ENCODE measurements around the gene MED20. TPM values are rescaled to one million over a fixed set of nuclear protein-coding genes. Genes with fewer than 3 reads are reported as not detected.
A peak's percentile ranks its signal among the peaks of the same experiment; 100 is the strongest.

The MED20 gene
- total and polyA plus RNA-seq, 11 donors, result 9.3 to 25.5 (median 16.9) TPM

DNA sequence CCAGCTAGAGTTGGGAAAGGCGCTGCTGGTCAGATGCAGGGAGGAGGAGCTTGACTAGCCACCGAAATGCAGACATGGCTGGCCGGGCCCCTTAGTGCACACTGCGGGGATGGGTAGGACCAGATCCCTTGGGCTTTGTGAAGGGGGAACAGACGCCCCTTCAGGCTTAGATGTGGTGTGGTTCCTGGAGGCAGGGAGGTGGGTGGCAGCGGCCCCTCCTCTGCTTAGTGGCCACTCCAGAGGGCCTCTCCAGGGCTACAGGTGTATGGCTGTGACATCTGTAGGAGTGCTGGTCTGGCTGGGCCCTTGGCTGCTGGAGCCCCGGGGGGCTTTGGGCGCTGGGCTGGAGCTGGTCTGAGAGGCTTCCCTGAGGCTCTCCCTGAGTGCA lies 14.7 kb upstream of the MED20 start:
- Histone ChIP-seq H3K36me3 (peaks cover 0 to 80% (median 59%) of the 10 kb centered on the region in 9 donors), H3K9me3 (no peaks in the 10 kb centered on the region), H3K27ac (peak overlapping the region in 1 of 12 donors; percentile 84), H3K27me3 (no peaks in the 10 kb centered on the region), H3K4me1 (peaks cover 7 to 65% (median 48%) of the 10 kb centered on the region in 12 donors), H3K4me3 (no peak overlapping the region)
- 78 to 81% (median 80%) methylated on average over 5 to 8 of the region's 8 CpGs for WGBS, 4 donors
- no peak for TF ChIP-seq POLR2A (IDR thresholded peaks at IDR 0.05)
- TF ChIP-seq, protein P1, sequence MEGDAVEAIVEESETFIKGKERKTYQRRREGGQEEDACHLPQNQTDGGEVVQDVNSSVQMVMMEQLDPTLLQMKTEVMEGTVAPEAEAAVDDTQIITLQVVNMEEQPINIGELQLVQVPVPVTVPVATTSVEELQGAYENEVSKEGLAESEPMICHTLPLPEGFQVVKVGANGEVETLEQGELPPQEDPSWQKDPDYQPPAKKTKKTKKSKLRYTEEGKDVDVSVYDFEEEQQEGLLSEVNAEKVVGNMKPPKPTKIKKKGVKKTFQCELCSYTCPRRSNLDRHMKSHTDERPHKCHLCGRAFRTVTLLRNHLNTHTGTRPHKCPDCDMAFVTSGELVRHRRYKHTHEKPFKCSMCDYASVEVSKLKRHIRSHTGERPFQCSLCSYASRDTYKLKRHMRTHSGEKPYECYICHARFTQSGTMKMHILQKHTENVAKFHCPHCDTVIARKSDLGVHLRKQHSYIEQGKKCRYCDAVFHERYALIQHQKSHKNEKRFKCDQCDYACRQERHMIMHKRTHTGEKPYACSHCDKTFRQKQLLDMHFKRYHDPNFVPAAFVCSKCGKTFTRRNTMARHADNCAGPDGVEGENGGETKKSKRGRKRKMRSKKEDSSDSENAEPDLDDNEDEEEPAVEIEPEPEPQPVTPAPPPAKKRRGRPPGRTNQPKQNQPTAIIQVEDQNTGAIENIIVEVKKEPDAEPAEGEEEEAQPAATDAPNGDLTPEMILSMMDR (IDR thresholded peaks at IDR 0.05), result no peak
- DNase-seq (no peak), ATAC-seq (peak in 1 of 4 donors; percentile 1)
- intact Hi-C loops (cut with DNase I), result loop anchor here in 7 of 10 donors (5.0 to 10.0 kb wide), 4 partner anchors 88 to 148 kb away; partner anchors contain the start of gene TOMM6 (in 5 of the 7)

DNA sequence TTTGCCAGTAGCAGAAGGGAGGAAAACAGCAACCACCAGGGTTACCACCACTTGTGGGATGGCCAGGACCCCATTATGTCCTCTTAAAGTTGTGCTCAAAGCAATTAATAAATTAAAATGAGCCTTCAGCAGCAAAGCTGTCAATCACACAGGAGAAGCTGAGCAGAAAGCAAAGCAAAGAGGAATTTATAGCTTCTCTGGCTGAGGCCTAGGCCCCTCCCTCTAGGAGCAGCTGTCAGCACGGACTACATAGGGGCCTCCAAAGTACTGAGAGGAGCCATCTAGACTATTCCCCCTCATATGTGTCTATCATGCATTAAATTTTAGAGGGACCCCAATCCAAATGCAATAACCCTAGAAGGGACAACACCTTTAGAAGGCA lies 14.2 kb upstream of the MED20 start:
- TF ChIP-seq, protein P1 (IDR thresholded peaks at IDR 0.05), result no peak
- TF ChIP-seq POLR2A (IDR thresholded peaks at IDR 0.05), result no peak
- 57 to 81% (median 66%) methylated on average over 1 of the region's 1 CpG for WGBS, 4 donors
- no peaks in the 10 kb centered on the region for H3K9me3 ChIP-seq
- H3K27me3 ChIP-seq, result no peaks in the 10 kb centered on the region
- peaks cover 7 to 60% (median 43%) of the 10 kb centered on the region in 12 donors for H3K4me1 ChIP-seq
- H3K27ac ChIP-seq, result peak overlapping the region in 1 of 12 donors; percentile 84
- ATAC-seq (no peak), DNase-seq (no peak)
- H3K4me3 ChIP-seq, result no peak overlapping the region
- peaks cover 0 to 85% (median 64%) of the 10 kb centered on the region in 9 donors for H3K36me3 ChIP-seq
- intact Hi-C loops (cut with DNase I), result loop anchor here in 7 of 10 donors (5.0 to 10.0 kb wide), 4 partner anchors 88 to 148 kb away; partner anchors contain the start of gene TOMM6 (in 5 of the 7)

DNA sequence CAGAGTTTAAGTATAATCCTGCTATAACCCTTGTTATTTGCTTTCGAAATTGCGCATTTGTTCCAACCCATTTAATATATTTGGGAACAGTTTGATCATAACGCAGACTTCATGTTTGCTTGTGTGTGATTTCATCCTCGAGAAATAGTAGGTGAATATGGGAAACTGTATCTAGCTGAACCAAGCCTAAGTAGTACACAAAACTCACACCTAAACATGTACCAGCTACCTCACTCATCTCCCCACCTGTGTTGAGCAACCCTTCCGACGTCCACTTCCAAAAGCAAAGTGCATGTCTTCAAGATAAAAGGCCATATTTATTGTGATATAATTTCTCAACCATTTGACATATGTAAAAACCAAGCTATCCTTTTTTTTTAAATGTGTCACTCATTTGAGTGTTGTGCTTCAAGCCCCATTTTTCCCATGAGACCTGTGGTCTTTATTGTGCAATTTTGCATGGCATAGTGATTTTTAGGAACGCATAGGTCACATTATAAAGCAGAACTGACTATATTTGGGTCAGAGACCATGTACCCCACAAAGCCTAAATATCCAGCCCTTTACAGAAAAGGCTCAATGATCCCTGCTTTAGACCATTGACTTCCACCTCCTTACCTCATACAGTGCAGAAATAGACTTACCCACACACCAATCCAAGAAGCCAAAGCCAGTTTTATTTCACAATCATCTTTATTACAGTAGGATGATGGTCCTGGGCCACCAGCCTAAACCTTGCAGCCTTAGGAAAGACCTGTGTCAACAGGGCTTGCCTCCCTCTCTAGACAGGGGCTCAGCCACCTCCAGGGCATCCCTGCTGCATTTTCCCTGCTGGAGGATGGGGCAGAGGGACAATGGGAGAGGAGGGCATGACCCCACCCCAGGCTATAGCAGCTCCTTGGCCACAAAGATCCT lies 13.6 kb upstream of the MED20 start:
- intact Hi-C loops (cut with DNase I), result loop anchor here in 7 of 10 donors (5.0 to 10.0 kb wide), 4 partner anchors 87 to 147 kb away; partner anchors contain the start of gene TOMM6 (in 5 of the 7)

More for the DNA sequence above, 13.6 kb upstream of the MED20 start:
- no peak overlapping the region for H3K4me3 ChIP-seq
- peak overlapping the region in 1 of 12 donors; percentile 84 for H3K27ac ChIP-seq
- no peaks in the 10 kb centered on the region for H3K9me3 ChIP-seq
- H3K4me1 ChIP-seq, result peaks cover 3 to 53% (median 37%) of the 10 kb centered on the region in 12 donors
- ATAC-seq (no peak), DNase-seq (no peak)
- peaks cover 0 to 85% (median 70%) of the 10 kb centered on the region in 9 donors for H3K36me3 ChIP-seq
- 74 to 81% (median 77%) methylated on average over 7 of the region's 7 CpGs for WGBS, 4 donors
- TF ChIP-seq POLR2A (IDR thresholded peaks at IDR 0.05), result no peak
- TF ChIP-seq, protein P1 (IDR thresholded peaks at IDR 0.05), result no peak
- no peaks in the 10 kb centered on the region for H3K27me3 ChIP-seq

Measured in heart left ventricle (tissue), 16 donors.